WTC11 (cell line): ENCODE measurements around the gene TSPO. TPM values are rescaled to one million over a fixed set of nuclear protein-coding genes. Genes with fewer than 3 reads are reported as not detected.

Experiments
- ATAC-seq: fragments of 200-7000 bp; cut with Tn5 transposase; 2 replicates; pipeline ENCODE4 v1.10.0; 2021; ENCODE audit warnings: mild to moderate bottlenecking, moderate library complexity
- CTCF ChIA-PET: fragments of 300-600 bp; sonication (Branson Sonifier 250); formaldehyde crosslinking; loops from one replicate; lab custom pipeline; 2021; ENCODE audit warnings: antibody characterized with exemption; lab: Charles Lee
- POLR2A ChIA-PET: fragments of 350-600 bp; sonication (Branson Sonifier 250); formaldehyde crosslinking; loops from one replicate; lab custom pipeline; 2021; ENCODE audit warnings: antibody characterized with exemption; lab: Charles Lee
- DNase-seq: peaks from one replicate; pipeline ENCODE4 v3.0.0; 2021; ENCODE audit warnings: low spot score
- H3K27ac Mint-ChIP-seq: 2 replicates; pipeline ENCODE4 v1.8.0; 2021; ENCODE audit warnings: mixed read lengths
- H3K27me3 Mint-ChIP-seq: 2 replicates; pipeline ENCODE4 v1.8.0; 2021; ENCODE audit warnings: low read depth, mild to moderate bottlenecking, moderate library complexity, mixed read lengths
- H3K36me3 Mint-ChIP-seq: 2 replicates; pipeline ENCODE4 v1.8.0; 2021; ENCODE audit warnings: mixed read lengths
- H3K4me1 Mint-ChIP-seq: 2 replicates; pipeline ENCODE4 v1.8.0; 2022; ENCODE audit warnings: mixed read lengths
- H3K4me3 Mint-ChIP-seq: 2 replicates; pipeline ENCODE4 v1.8.0; 2021; ENCODE audit warnings: mild to moderate bottlenecking, moderate library complexity, mixed read lengths
- H3K9me3 Mint-ChIP-seq: 2 replicates; pipeline ENCODE4 v1.8.0; 2021; ENCODE audit warnings: mixed read lengths
- CBFB ChIP-seq: sonication (generic); formaldehyde crosslinking; IDR thresholded peaks from 2 replicates; pipeline ENCODE4 v1.8.1; 2022; ENCODE audit warnings: mild to moderate bottlenecking, low read depth, missing genetic modification reagents
- CREM ChIP-seq: sonication (generic); formaldehyde crosslinking; IDR thresholded peaks from 2 replicates; pipeline ENCODE4 v1.8.1; 2022; ENCODE audit warnings: mild to moderate bottlenecking, missing genetic modification reagents, moderate library complexity
- CTCF ChIP-seq: fragments of 200-600 bp; IDR thresholded peaks from 2 replicates; pipeline ENCODE4 v1.8.0; 2022; ENCODE audit warnings: antibody characterized with exemption
- E2F1 ChIP-seq: sonication (generic); formaldehyde crosslinking; IDR thresholded peaks from 2 replicates; pipeline ENCODE4 v1.8.0; 2022; ENCODE audit warnings: mild to moderate bottlenecking, missing genetic modification reagents
- ELF4 ChIP-seq: sonication (generic); formaldehyde crosslinking; IDR thresholded peaks from 2 replicates; pipeline ENCODE4 v1.8.1; 2022; ENCODE audit warnings: low read depth, mild to moderate bottlenecking, moderate library complexity, missing genetic modification reagents
- ETV6 ChIP-seq: sonication (generic); formaldehyde crosslinking; IDR thresholded peaks from 2 replicates; pipeline ENCODE4 v1.8.1; 2022; ENCODE audit warnings: mild to moderate bottlenecking, missing genetic modification reagents
- GTF2I ChIP-seq: fragments of 250-450 bp; sonication (Bioruptor Pico); conservative IDR thresholded peaks from 2 replicates; pipeline ENCODE4 v1.4.0; 2021; ENCODE audit warnings: mild to moderate bottlenecking
- JAZF1 ChIP-seq: fragments of 250-450 bp; sonication (Bioruptor Pico); IDR thresholded peaks from 2 replicates; pipeline ENCODE4 v1.9.0; 2021; ENCODE audit warnings: moderate library complexity, mild to moderate bottlenecking, inconsistent platforms
- MXD4 ChIP-seq: fragments of 250-450 bp; sonication (Bioruptor Pico); IDR thresholded peaks from 2 replicates; pipeline ENCODE4 v1.8.0; 2021; ENCODE audit warnings: mild to moderate bottlenecking, moderate library complexity, borderline replicate concordance
- NFATC4 ChIP-seq: fragments of 250-450 bp; sonication (Bioruptor Pico); IDR thresholded peaks from 2 replicates; pipeline ENCODE4 v1.9.0; 2021; ENCODE audit warnings: mild to moderate bottlenecking
- NR3C1 ChIP-seq: sonication (generic); formaldehyde crosslinking; conservative IDR thresholded peaks from 2 replicates; pipeline ENCODE4 v1.8.1; 2023; ENCODE audit warnings: low read depth, mild to moderate bottlenecking, missing genetic modification reagents
- PRRX2 ChIP-seq: fragments of 250-450 bp; sonication (Bioruptor Pico); IDR thresholded peaks from 2 replicates; pipeline ENCODE4 v1.8.0; 2021; ENCODE audit warnings: mild to moderate bottlenecking
- RELA ChIP-seq: sonication (generic); formaldehyde crosslinking; IDR thresholded peaks from 2 replicates; pipeline ENCODE4 v1.8.1; 2022; ENCODE audit warnings: missing genetic modification reagents, mild to moderate bottlenecking, borderline replicate concordance
- SOX15 ChIP-seq: fragments of 250-450 bp; sonication (Bioruptor Pico); IDR thresholded peaks from 2 replicates; pipeline ENCODE4 v1.9.0; 2021; ENCODE audit warnings: mild to moderate bottlenecking
- TEAD4 ChIP-seq: sonication (generic); formaldehyde crosslinking; IDR thresholded peaks from 2 replicates; pipeline ENCODE4 v1.8.0; 2022; ENCODE audit warnings: mild to moderate bottlenecking, missing genetic modification reagents
- TP53 ChIP-seq: sonication (generic); formaldehyde crosslinking; IDR thresholded peaks from 2 replicates; pipeline ENCODE4 v1.8.1; 2023; ENCODE audit warnings: mild to moderate bottlenecking, missing genetic modification reagents
- ZNF138 ChIP-seq: sonication (generic); formaldehyde crosslinking; conservative IDR thresholded peaks from 2 replicates; pipeline ENCODE4 v1.8.1; 2022; ENCODE audit warnings: mild to moderate bottlenecking, moderate library complexity, missing genetic modification reagents
- ZNF317 ChIP-seq: sonication (generic); formaldehyde crosslinking; IDR thresholded peaks from 2 replicates; pipeline ENCODE4 v1.8.1; 2023; ENCODE audit warnings: low read depth, mild to moderate bottlenecking, moderate library complexity, missing genetic modification reagents, borderline replicate concordance
- ZNF396 ChIP-seq: fragments of 250-450 bp; sonication (Bioruptor Pico); IDR thresholded peaks from 2 replicates; pipeline ENCODE4 v1.8.0; 2021; ENCODE audit warnings: mild to moderate bottlenecking, moderate library complexity, borderline replicate concordance
- total RNA-seq: library from RNA; stranded (reverse); gene quantifications from 3 replicates; pipeline ENCODE4 v1.2.3, GENCODE V29; 2021
- TF ChIP-seq, protein P1 (sequence below): sonication (generic); formaldehyde crosslinking; IDR thresholded peaks from 2 replicates; pipeline ENCODE4 v1.8.1; 2023; ENCODE audit warnings: mild to moderate bottlenecking, moderate library complexity, missing genetic modification reagents
- TF ChIP-seq, protein P2 (sequence below): sonication (generic); formaldehyde crosslinking; IDR thresholded peaks from 2 replicates; pipeline ENCODE4 v1.8.1; 2023; ENCODE audit warnings: mild to moderate bottlenecking, missing genetic modification reagents, moderate library complexity

Gene TSPO
- total RNA-seq, 1 experiment from 2014 or later: 21.9 TPM

DNA sequence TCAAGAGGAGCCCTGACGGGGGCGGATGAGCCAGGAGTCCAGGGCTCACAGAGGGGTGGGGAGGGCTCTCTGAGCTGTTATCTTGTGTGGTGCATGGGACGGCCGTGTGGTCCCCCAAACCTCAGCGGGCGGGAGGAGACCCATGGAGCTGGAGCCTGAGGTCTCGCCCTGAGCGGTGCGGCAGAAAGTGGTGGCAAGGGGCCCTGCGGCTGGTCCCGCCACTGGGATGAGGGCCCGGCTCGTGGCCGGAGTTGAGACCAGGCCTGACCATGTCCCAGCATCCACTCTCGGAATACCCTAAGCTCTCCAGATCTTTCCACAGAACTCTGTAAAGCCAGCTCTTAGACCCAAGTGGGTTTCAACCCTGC is 58.1 kb downstream of the TSPO start:
- no peaks in the 10 kb centered on the region for H3K36me3 Mint-ChIP-seq
- no peaks in the 10 kb centered on the region for H3K9me3 Mint-ChIP-seq
- TF ChIP-seq, protein P1, sequence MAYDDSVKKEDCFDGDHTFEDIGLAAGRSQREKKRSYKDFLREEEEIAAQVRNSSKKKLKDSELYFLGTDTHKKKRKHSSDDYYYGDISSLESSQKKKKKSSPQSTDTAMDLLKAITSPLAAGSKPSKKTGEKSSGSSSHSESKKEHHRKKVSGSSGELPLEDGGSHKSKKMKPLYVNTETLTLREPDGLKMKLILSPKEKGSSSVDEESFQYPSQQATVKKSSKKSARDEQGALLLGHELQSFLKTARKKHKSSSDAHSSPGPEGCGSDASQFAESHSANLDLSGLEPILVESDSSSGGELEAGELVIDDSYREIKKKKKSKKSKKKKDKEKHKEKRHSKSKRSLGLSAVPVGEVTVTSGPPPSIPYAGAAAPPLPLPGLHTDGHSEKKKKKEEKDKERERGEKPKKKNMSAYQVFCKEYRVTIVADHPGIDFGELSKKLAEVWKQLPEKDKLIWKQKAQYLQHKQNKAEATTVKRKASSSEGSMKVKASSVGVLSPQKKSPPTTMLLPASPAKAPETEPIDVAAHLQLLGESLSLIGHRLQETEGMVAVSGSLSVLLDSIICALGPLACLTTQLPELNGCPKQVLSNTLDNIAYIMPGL (CRISPR knock-in tag): no peak
- no peak for TF ChIP-seq MXD4
- no peak for TF ChIP-seq CTCF
- TF ChIP-seq NFATC4 (CRISPR knock-in tag): no peak
- TF ChIP-seq ZNF396 (CRISPR knock-in tag): no peak
- no peak for TF ChIP-seq JAZF1 (CRISPR knock-in tag)
- TF ChIP-seq TEAD4 (CRISPR knock-in tag): no peak
- TF ChIP-seq ETV6 (CRISPR knock-in tag): no peak
- no peak for TF ChIP-seq GTF2I (CRISPR knock-in tag)
- no peak for TF ChIP-seq ZNF138
- TF ChIP-seq CREM (CRISPR knock-in tag): no peak
- TF ChIP-seq SOX15 (CRISPR knock-in tag): no peak
- TF ChIP-seq ZNF317 (CRISPR knock-in tag): no peak
- TF ChIP-seq ELF4: no peak
- no peak for TF ChIP-seq TP53 (CRISPR knock-in tag)
- TF ChIP-seq NR3C1 (CRISPR knock-in tag): no peak
- H3K4me3 Mint-ChIP-seq: no peak overlapping the region
- CTCF ChIA-PET: interaction anchor here (1.1 to 2.1 kb wide), 3 partner anchors 19 to 67 kb away, joined by 3 to 12 read pairs (median 6); no protein-coding TSS in a partner anchor
- POLR2A ChIA-PET: no interaction called here
- ATAC-seq (no peak), DNase-seq (no peak)
- no peak overlapping the region for H3K27ac Mint-ChIP-seq
- peaks cover 6% of the 10 kb centered on the region for H3K4me1 Mint-ChIP-seq
- no peaks in the 10 kb centered on the region for H3K27me3 Mint-ChIP-seq

GRCh38 chr22:43209971-43210370 is 58.6 kb downstream of the TSPO start:
- ChIA-PET CTCF (interaction anchor here (1.4 to 2.1 kb wide), 2 partner anchors 18 to 22 kb away, joined by 6 to 12 read pairs; no protein-coding TSS in a partner anchor), POLR2A (no interaction called here)
- no peak for ATAC-seq
- no peak overlapping the region for H3K4me3 Mint-ChIP-seq
- no peak overlapping the region for H3K27ac Mint-ChIP-seq
- DNase-seq: no peak
- TF ChIP-seq RELA (CRISPR knock-in tag) (no peak), PRRX2 (CRISPR knock-in tag) (no peak), E2F1 (CRISPR knock-in tag) (no peak), CBFB (no peak)
- TF ChIP-seq, protein P2, sequence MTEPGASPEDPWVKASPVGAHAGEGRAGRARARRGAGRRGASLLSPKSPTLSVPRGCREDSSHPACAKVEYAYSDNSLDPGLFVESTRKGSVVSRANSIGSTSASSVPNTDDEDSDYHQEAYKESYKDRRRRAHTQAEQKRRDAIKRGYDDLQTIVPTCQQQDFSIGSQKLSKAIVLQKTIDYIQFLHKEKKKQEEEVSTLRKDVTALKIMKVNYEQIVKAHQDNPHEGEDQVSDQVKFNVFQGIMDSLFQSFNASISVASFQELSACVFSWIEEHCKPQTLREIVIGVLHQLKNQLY (CRISPR knock-in tag): no peak
- peaks cover 6% of the 10 kb centered on the region for H3K4me1 Mint-ChIP-seq
- H3K27me3 Mint-ChIP-seq: no peaks in the 10 kb centered on the region
- H3K36me3 Mint-ChIP-seq: no peaks in the 10 kb centered on the region
- H3K9me3 Mint-ChIP-seq: no peaks in the 10 kb centered on the region
